ENCODE measurements around the gene TPRX2.
"Not testable (repeated sequence)": the region's sequence is repeated elsewhere in the genome, so short reads cannot be mapped to it uniquely, and the experiment has no call there.

Gene TPRX2

GRCh38 chr19:47863514-47863936 lies 4.5 kb downstream of the TPRX2 start:
- peak; percentile 99 for DNase-seq

- DNase-seq = no peak
These were observed 6.1 kb downstream of the TPRX2 start for GRCh38 chr19:47865166-47865565.

- no peak for DNase-seq
These were observed 19.9 kb downstream of the TPRX2 start for GRCh38 chr19:47878906-47879305.

GRCh38 chr19:47879385-47879784 lies 20.4 kb downstream of the TPRX2 start:
- DNase-seq = not testable (repeated sequence)

GRCh38 chr19:47881757-47882156 lies 22.7 kb downstream of the TPRX2 start:
- DNase-seq = no peak

GRCh38 chr19:47882890-47883289 lies 23.9 kb downstream of the TPRX2 start:
- DNase-seq = no peak

- no peak for DNase-seq
These were observed 26.0 kb downstream of the TPRX2 start for GRCh38 chr19:47885067-47885463.

- no peak for DNase-seq
These were observed 27.1 kb downstream of the TPRX2 start, which contains the start of gene SULT2A1 for GRCh38 chr19:47886010-47886559. SULT2A1 (minus strand) TSS chr19:47886315; CDS start chr19:47886257, 58 bp downstream.

GRCh38 chr19:47890865-47891621 lies 32.0 kb downstream of the TPRX2 start:
- no peak for DNase-seq

GRCh38 chr19:47891622-47891922 lies 32.5 kb downstream of the TPRX2 start:
- DNase-seq = no peak

- DNase-seq = no peak
These were observed 33.1 kb downstream of the TPRX2 start for GRCh38 chr19:47891923-47892666.

- no peak for DNase-seq
These were observed 36.2 kb downstream of the TPRX2 start for GRCh38 chr19:47895165-47895782.

GRCh38 chr19:47896019-47896418 lies 37.0 kb downstream of the TPRX2 start:
- no peak for DNase-seq

GRCh38 chr19:47896773-47897172 lies 37.7 kb downstream of the TPRX2 start:
- no peak for DNase-seq

- DNase-seq = no peak
These were observed 38.8 kb downstream of the TPRX2 start for GRCh38 chr19:47897861-47898260.

- no peak for DNase-seq
These were observed 40.3 kb downstream of the TPRX2 start for GRCh38 chr19:47899335-47899734.

- no peak for DNase-seq
These were observed 42.3 kb downstream of the TPRX2 start for GRCh38 chr19:47901370-47901769.

- peak; percentile 84 for DNase-seq
These were observed 50.3 kb downstream of the TPRX2 start for GRCh38 chr19:47909350-47909749.

GRCh38 chr19:47910191-47910590 lies 51.2 kb downstream of the TPRX2 start:
- DNase-seq = not testable (repeated sequence)
